ENCODE results near the gene FBXL15. TPM values are rescaled to one million over a fixed set of nuclear protein-coding genes. Genes with fewer than 3 reads are reported as not detected.

FBXL15 gene
- total and polyA plus RNA-seq, 4 donors = 9.4 to 40.4 (median 18.6) TPM

DNA sequence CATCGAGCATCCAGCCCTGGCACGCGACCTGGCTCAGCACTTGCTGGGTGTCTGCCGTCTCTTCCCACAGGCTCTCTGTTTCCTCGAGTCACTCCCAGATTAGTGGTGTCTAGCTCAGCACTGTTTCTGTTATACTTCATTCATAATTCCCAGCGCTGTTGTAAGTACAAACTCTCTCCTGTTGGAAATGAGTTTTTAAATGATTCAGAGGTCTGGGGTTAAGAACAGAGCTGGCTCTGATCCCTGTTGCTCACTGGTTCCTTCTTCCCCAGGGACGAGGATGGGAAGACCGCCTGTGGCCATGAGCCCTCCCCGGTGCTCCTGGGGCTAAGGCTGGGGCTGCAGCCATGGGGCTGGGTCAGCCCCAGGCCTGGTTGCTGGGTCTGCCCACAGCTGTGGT lies 48.0 kb downstream of the FBXL15 start:
- no peak for ATAC-seq (ENCODE audit: insufficient read depth, low FRiP score)
- H3K4me3 ChIP-seq = no peak overlapping the region
- H3K36me3 ChIP-seq (ENCODE audit: control insufficient read depth in 4 of 4, insufficient read depth in 4 of 4, low read length in 4 of 4) = peaks cover 0 to 15% (median 0%) of the 10 kb centered on the region in 4 donors
- H3K27me3 ChIP-seq (ENCODE audit: control insufficient read depth in 3 of 3, insufficient read depth in 3 of 3, low read length in 2 of 3) = no peaks in the 10 kb centered on the region
- no peak for DNase-seq
- no peak overlapping the region for H3K9ac ChIP-seq (ENCODE audit: insufficient read depth in 1 of 2, low read length in 2 of 2)
- H3K4me1 ChIP-seq (ENCODE audit: control insufficient read depth in 5 of 5, insufficient read depth in 5 of 5, low read length in 5 of 5) = peaks cover 0 to 1% (median 0%) of the 10 kb centered on the region in 5 donors
- H3K27ac ChIP-seq (ENCODE audit: low read depth in 1 of 2, low read length in 1 of 2) = peak overlapping the region in 1 of 2 donors; percentile 72
- TF ChIP-seq, protein P1, sequence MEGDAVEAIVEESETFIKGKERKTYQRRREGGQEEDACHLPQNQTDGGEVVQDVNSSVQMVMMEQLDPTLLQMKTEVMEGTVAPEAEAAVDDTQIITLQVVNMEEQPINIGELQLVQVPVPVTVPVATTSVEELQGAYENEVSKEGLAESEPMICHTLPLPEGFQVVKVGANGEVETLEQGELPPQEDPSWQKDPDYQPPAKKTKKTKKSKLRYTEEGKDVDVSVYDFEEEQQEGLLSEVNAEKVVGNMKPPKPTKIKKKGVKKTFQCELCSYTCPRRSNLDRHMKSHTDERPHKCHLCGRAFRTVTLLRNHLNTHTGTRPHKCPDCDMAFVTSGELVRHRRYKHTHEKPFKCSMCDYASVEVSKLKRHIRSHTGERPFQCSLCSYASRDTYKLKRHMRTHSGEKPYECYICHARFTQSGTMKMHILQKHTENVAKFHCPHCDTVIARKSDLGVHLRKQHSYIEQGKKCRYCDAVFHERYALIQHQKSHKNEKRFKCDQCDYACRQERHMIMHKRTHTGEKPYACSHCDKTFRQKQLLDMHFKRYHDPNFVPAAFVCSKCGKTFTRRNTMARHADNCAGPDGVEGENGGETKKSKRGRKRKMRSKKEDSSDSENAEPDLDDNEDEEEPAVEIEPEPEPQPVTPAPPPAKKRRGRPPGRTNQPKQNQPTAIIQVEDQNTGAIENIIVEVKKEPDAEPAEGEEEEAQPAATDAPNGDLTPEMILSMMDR (IDR thresholded peaks at IDR 0.05; ENCODE audit: control extremely low read depth, extremely low read depth) = no peak
- WGBS, 2 donors = 86 to 90% methylated on average over 8 to 9 of the region's 9 CpGs
- H3K9me3 ChIP-seq (ENCODE audit: control insufficient read depth in 4 of 4, insufficient read depth in 3 of 4, low read length in 3 of 4) = no peaks in the 10 kb centered on the region

DNA sequence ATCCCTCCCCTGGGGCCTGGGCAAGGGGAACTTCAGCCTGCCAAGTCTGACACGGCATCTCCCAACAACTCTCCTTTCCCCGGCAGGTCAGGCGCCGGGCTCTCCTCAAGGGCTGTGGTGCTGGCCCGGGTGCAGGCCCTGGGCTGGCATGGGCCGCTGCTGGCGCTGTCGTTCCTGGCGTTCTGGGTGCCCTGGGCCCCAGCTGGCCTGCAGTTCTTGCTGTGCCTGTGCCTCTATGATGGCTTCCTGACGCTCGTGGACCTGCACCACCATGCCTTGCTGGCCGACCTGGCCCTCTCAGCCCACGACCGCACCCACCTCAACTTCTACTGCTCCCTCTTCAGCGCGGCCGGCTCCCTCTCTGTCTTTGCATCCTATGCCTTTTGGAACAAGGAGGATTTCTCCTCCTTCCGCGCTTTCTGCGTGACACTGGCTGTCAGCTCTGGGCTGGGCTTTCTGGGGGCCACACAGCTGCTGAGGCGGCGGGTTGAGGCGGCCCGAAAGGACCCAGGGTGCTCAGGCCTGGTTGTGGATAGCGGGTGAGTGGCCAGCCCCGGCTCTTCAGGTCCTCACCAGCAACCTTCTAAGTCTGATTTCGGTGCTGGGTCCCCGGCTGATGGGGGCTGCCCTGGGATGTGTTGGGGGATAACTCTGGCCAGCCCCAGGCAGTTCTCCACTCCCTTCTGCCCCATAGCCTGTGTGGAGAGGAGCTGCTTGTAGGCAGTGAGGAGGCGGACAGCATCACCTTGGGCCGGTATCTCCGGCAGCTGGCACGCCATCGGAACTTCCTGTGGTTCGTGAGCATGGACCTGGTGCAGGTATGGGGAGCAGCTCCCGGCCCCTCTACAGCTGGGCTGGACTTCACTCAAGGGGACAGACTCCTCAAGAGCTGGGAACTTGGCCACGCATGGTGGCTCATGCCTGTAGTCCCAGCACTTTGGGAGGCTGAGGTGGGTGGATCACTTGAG lies 50.2 kb downstream of the FBXL15 start:
- Histone ChIP-seq H3K9me3 (ENCODE audit: control insufficient read depth in 4 of 4, insufficient read depth in 3 of 4, low read length in 3 of 4) (no peaks in the 10 kb centered on the region), H3K4me3 (no peak overlapping the region), H3K36me3 (ENCODE audit: control insufficient read depth in 4 of 4, insufficient read depth in 4 of 4, low read length in 4 of 4) (peaks cover 0 to 22% (median 0%) of the 10 kb centered on the region in 4 donors), H3K9ac (ENCODE audit: insufficient read depth in 1 of 2, low read length in 2 of 2) (no peak overlapping the region), H3K27me3 (ENCODE audit: control insufficient read depth in 3 of 3, insufficient read depth in 3 of 3, low read length in 2 of 3) (no peaks in the 10 kb centered on the region), H3K4me1 (ENCODE audit: control insufficient read depth in 5 of 5, insufficient read depth in 5 of 5, low read length in 5 of 5) (peaks cover 0 to 1% (median 0%) of the 10 kb centered on the region in 5 donors), H3K27ac (ENCODE audit: low read depth in 1 of 2, low read length in 1 of 2) (no peak overlapping the region)
- WGBS, 2 donors = 94 to 97% methylated on average over 35 to 36 of the region's 36 CpGs
- TF ChIP-seq, protein P1 (IDR thresholded peaks at IDR 0.05; ENCODE audit: control extremely low read depth, extremely low read depth) = no peak
- DNase-seq = no peak
- no peak for ATAC-seq (ENCODE audit: insufficient read depth, low FRiP score)

Small RNA genes lying within 50 kb of the gene (small RNA-seq; reads per million reads assigned to genes)
- gene MIR146B (ENCODE audit: low replicate concordance) = 1,718 reads per million, percentile 99 among the genes with 10 or more reads in this experiment

Other genes starting within 250 kb of the FBXL15 start
- 1 to 10 TPM in 1 of 2 donors, under 1 TPM in 1; 0.54 to 1.4 TPM for gene ELOVL3, start 194.5 kb upstream of the FBXL15 start, total RNA-seq
- 1 to 10 TPM in 1 of 2 donors, under 1 TPM in 1; 0.93 to 1.3 TPM for gene ELOVL3, start 194.5 kb upstream of the FBXL15 start, polyA plus RNA-seq
- not detected for gene PITX3, start 179.3 kb upstream of the FBXL15 start, total RNA-seq
- under 1 TPM in 1 of 2 donors, not detected in 1; 0.03 TPM for gene PITX3, start 179.3 kb upstream of the FBXL15 start, polyA plus RNA-seq
- gene GBF1, start 175.3 kb upstream of the FBXL15 start, total RNA-seq = 10 to 100 TPM; 34.0 to 48.5 TPM
- gene GBF1, start 175.3 kb upstream of the FBXL15 start, polyA plus RNA-seq = 10 to 100 TPM; 11.6 to 16.7 TPM
- 10 to 100 TPM; 48.2 to 52.8 TPM for gene NFKB2, start 25.1 kb upstream of the FBXL15 start, total RNA-seq
- 100 to 1,000 TPM in 1 of 2 donors, 10 to 100 TPM in 1; 34.6 to 114 TPM for gene NFKB2, start 25.1 kb upstream of the FBXL15 start, polyA plus RNA-seq
- 1 to 10 TPM; 4.6 to 5.3 TPM for gene PSD, start 2.1 kb upstream of the FBXL15 start, total RNA-seq
- gene PSD, start 2.1 kb upstream of the FBXL15 start, polyA plus RNA-seq = 1 to 10 TPM; 1.1 to 1.9 TPM
- gene CUEDC2, start 11.7 kb downstream of the FBXL15 start, total RNA-seq = 10 to 100 TPM; 33.4 to 46.0 TPM
- gene CUEDC2, start 11.7 kb downstream of the FBXL15 start, polyA plus RNA-seq = 10 to 100 TPM; 42.1 to 63.8 TPM
- gene C10orf95, start 30.7 kb downstream of the FBXL15 start, total RNA-seq = 10 to 100 TPM in 1 of 2 donors, 1 to 10 TPM in 1; 6.0 to 20.4 TPM
- 1 to 10 TPM; 3.9 to 6.4 TPM for gene C10orf95, start 30.7 kb downstream of the FBXL15 start, polyA plus RNA-seq
- 10 to 100 TPM; 88.9 to 96.0 TPM for gene ACTR1A, start 81.9 kb downstream of the FBXL15 start, total RNA-seq
- 10 to 100 TPM; 72.0 to 79.7 TPM for gene ACTR1A, start 81.9 kb downstream of the FBXL15 start, polyA plus RNA-seq
- gene SUFU, start 83.1 kb downstream of the FBXL15 start, total RNA-seq = 10 to 100 TPM; 14.0 to 14.8 TPM
- 1 to 10 TPM; 3.5 to 5.6 TPM for gene SUFU, start 83.1 kb downstream of the FBXL15 start, polyA plus RNA-seq
- gene TRIM8, start 223.6 kb downstream of the FBXL15 start, total RNA-seq = 100 to 1,000 TPM; 136 to 173 TPM
- 100 to 1,000 TPM in 1 of 2 donors, 10 to 100 TPM in 1; 81.5 to 104 TPM for gene TRIM8, start 223.6 kb downstream of the FBXL15 start, polyA plus RNA-seq